Stomach (tissue), 9 donors: ENCODE measurements around the gene CMYA5. TPM values are rescaled to one million over a fixed set of nuclear protein-coding genes. Genes with fewer than 3 reads are reported as not detected.

Experiments used
- DNase-seq, 2 donors: peaks; one replicate each; pipeline versions ENCODE4 v3.0.0 to v3.0.0-alpha.2; 2013 to 2019
- H3K27ac ChIP-seq, 5 donors: fragments of 200-600 bp in 4 of 5; sonication (generic) in 4 of 5; one replicate each; pipeline ENCODE4 v1.5.1; 2013 to 2019; ENCODE audit warnings: mild to moderate bottlenecking in 1 of 5, moderate library complexity in 1 of 5
- H3K27me3 ChIP-seq, 3 donors: fragments of 200-600 bp; sonication (generic); one replicate each; pipeline ENCODE4 v1.5.1; 2017 to 2019; ENCODE audit warnings: mixed run types in 1 of 3
- H3K36me3 ChIP-seq, 4 donors: fragments of 200-600 bp; sonication (generic); 1 replicate in 3 of 4; 2 replicates in 1 of 4; pipeline ENCODE4 v1.5.1; 2016 to 2019
- H3K4me1 ChIP-seq, 4 donors: fragments of 200-600 bp; sonication (generic); one replicate each; pipeline ENCODE4 v1.5.1; 2016 to 2019
- H3K4me3 ChIP-seq, 4 donors: fragments of 200-600 bp; sonication (generic) in 3 of 4; one replicate each; pipeline ENCODE4 v1.5.1; 2016 to 2019; ENCODE audit warnings: mild to moderate bottlenecking in 1 of 4
- H3K9me3 ChIP-seq, 4 donors: fragments of 200-600 bp; sonication (generic); one replicate each; pipeline ENCODE4 v1.5.1; 2016 to 2019
- EP300 ChIP-seq: sonication (generic); formaldehyde crosslinking; IDR thresholded peaks from one replicate; pipeline ENCODE4 v1.6.1; 2017; ENCODE audit warnings: antibody characterized with exemption
- POLR2A ChIP-seq, 4 donors: fragments of 450-650 bp; IDR thresholded peaks; one replicate each; pipeline ENCODE4 v1.6.1; 2016; ENCODE audit warnings: antibody characterized with exemption in 4 of 4, control low read depth in 2 of 4, mild to moderate bottlenecking in 1 of 4, moderate library complexity in 1 of 4
- POLR2AphosphoS5 ChIP-seq, 3 donors: sonication (generic); formaldehyde crosslinking; IDR thresholded peaks; one replicate each; pipeline ENCODE4 v1.6.1; 2016; ENCODE audit warnings: antibody characterized with exemption in 3 of 3
- whole genome bisulfite sequencing, 5 donors: extraction: QIAGEN DNeasy Blood & Tissue Kit in 3 of 5; methylation state at CpG; one replicate each; pipeline versions ENCODE4 v1.1.5 to v1.1.7; 2013 to 2018; 5-methylcytosine and 5-hydroxymethylcytosine counted together
- intact Hi-C: fragments of 100-400 bp; cut with DNase I; formaldehyde crosslinking; loops from one replicate; pipeline ENCODE4 v1.15.1; 2023; ENCODE audit warnings: low total_unique reads
- polyA plus RNA-seq, 3 donors: library from polyadenylated mRNA; stranded (reverse); fragments of 200-250 nt; gene quantifications; one replicate each; pipeline ENCODE4 v1.2.3, GENCODE V29; 2013
- total RNA-seq, 5 donors: library from RNA; depleted of rRNA; stranded (reverse); fragments of >200 nt; gene quantifications; one replicate each; pipeline versions ENCODE4 v1.1.0 to v1.2.3, GENCODE V29; 2014 to 2016
- TF ChIP-seq, protein P1 (sequence below), 7 experiments: fragments of 450-650 bp in 4 of 7; fragments of 200-600 bp in 3 of 7; sonication (generic) in 3 of 7; IDR thresholded peaks; one replicate each; pipeline ENCODE4 v1.5.1; 2016 to 2019; ENCODE audit warnings: antibody characterized with exemption in 7 of 7, control low read depth in 2 of 7, mild to moderate bottlenecking in 1 of 7
- donor health status: healthy with polysubstance abuse.
- donor health status: Bipolar disorder and iron deficiency.
- donor health status: healthy.

CMYA5 gene
- total and polyA plus RNA-seq, 8 donors = under 0.01 to 13.8 (median 3.4) TPM

- Histone ChIP-seq H3K36me3 (peaks cover 0 to 13% (median 0%) of the 10 kb centered on the region in 4 donors), H3K4me1 (no peaks in the 10 kb centered on the region), H3K4me3 (no peak overlapping the region), H3K27ac (no peak overlapping the region), H3K9me3 (no peaks in the 10 kb centered on the region), H3K27me3 (no peaks in the 10 kb centered on the region)
- DNase-seq = no peak
- intact Hi-C loops = no loop called here
- 84 to 87% (median 85%) methylated on average over 7 of the region's 7 CpGs for WGBS, 5 donors
- no peak for TF ChIP-seq POLR2AphosphoS5 (IDR thresholded peaks at IDR 0.05)
- TF ChIP-seq, protein P1, sequence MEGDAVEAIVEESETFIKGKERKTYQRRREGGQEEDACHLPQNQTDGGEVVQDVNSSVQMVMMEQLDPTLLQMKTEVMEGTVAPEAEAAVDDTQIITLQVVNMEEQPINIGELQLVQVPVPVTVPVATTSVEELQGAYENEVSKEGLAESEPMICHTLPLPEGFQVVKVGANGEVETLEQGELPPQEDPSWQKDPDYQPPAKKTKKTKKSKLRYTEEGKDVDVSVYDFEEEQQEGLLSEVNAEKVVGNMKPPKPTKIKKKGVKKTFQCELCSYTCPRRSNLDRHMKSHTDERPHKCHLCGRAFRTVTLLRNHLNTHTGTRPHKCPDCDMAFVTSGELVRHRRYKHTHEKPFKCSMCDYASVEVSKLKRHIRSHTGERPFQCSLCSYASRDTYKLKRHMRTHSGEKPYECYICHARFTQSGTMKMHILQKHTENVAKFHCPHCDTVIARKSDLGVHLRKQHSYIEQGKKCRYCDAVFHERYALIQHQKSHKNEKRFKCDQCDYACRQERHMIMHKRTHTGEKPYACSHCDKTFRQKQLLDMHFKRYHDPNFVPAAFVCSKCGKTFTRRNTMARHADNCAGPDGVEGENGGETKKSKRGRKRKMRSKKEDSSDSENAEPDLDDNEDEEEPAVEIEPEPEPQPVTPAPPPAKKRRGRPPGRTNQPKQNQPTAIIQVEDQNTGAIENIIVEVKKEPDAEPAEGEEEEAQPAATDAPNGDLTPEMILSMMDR (IDR thresholded peaks at IDR 0.05) = no peak
- no peak for TF ChIP-seq EP300
- no peak for TF ChIP-seq POLR2A (IDR thresholded peaks at IDR 0.05)
These were observed 54.4 kb downstream of the CMYA5 start for GRCh38 chr5:79743846-79744605.

DNA sequence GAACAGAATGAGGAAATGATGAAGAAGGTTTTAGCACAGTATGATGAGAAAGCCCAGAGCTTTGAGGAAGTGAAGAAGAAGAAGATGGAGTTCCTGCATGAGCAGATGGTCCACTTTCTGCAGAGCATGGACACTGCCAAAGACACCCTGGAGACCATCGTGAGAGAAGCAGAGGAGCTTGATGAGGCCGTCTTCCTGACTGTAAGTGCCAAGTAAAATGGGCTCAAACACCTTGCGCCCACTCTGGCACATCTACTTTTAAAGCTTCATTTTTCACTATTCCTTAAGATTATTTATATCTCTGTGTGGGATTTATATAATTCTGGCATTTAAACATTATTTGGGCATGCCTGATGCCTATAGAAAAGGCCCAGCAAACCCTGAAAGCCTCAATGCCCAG, 55.6 kb downstream of the CMYA5 start:
- no peaks in the 10 kb centered on the region for H3K4me1 ChIP-seq
- TF ChIP-seq, protein P1 (IDR thresholded peaks at IDR 0.05) = no peak
- TF ChIP-seq POLR2AphosphoS5 (IDR thresholded peaks at IDR 0.05) = no peak
- no peak for TF ChIP-seq EP300
- no peak for TF ChIP-seq POLR2A (IDR thresholded peaks at IDR 0.05)
- H3K27me3 ChIP-seq = no peaks in the 10 kb centered on the region
- no peak overlapping the region for H3K4me3 ChIP-seq
- 84 to 95% (median 89%) methylated on average over 3 of the region's 3 CpGs for WGBS, 5 donors
- no peak for DNase-seq
- intact Hi-C loops = no loop called here
- no peaks in the 10 kb centered on the region for H3K9me3 ChIP-seq
- H3K36me3 ChIP-seq = peaks cover 0 to 13% (median 0%) of the 10 kb centered on the region in 4 donors
- no peak overlapping the region for H3K27ac ChIP-seq

DNA sequence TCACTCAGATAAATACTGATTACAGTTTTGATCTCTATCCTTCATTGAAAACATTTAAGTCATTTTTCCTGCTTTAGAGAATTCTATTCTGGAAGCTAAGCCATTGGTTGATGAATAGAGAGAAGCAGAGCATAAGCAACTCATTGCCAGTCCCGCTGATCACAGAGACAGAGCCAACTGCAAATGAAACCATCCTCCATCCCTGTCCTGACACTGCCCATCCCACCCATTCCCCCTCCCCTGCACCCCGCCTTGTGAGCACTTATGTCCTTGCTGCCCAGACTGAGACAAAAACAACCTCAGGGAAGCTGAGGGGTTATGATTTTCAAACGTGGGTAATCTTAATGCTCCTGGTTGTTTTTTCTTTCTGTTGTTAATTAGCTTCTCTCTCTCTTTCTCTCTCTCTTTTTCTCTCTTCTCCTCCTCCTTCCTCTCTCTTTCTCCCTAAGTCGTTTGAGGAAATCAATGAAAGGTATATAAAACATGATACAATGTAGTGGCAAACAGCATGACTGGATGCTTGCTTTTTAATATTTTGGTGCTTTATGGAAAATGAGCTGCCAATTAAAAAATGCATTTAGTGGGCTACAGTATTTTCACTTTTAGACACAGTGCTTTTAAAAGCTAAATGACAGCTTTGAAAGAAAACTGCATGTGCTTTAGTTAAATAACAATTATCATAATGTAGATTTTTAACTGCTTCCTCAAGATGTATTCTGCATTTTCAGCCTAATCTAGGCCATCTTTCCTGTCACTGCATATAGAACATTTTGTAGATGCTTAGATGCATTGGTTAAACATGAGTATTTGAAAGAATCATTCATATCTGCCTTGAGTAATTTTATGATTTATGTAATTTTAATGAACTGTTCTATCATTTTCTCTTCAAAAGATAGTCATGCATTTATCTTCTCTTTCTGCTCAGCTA, 57.3 kb downstream of the CMYA5 start:
- Histone ChIP-seq H3K27ac (no peak overlapping the region), H3K36me3 (peaks cover 0 to 13% (median 0%) of the 10 kb centered on the region in 4 donors), H3K9me3 (no peaks in the 10 kb centered on the region), H3K4me3 (no peak overlapping the region), H3K4me1 (no peaks in the 10 kb centered on the region), H3K27me3 (no peaks in the 10 kb centered on the region)
- intact Hi-C loops = no loop called here
- TF ChIP-seq EP300 (no peak), POLR2AphosphoS5 (IDR thresholded peaks at IDR 0.05) (no peak), POLR2A (IDR thresholded peaks at IDR 0.05) (no peak)
- TF ChIP-seq, protein P1 (IDR thresholded peaks at IDR 0.05) = no peak
- no peak for DNase-seq
- 36 to 53% (median 45%) methylated on average over 4 of the region's 4 CpGs for WGBS, 5 donors
